Right lung (tissue), 5 donors: ENCODE data around the gene SMOC1. TPM values are rescaled to one million over a fixed set of nuclear protein-coding genes. Genes with fewer than 3 reads are reported as not detected.

ENCODE experiments used
- polyA plus RNA-seq, 5 donors: library from polyadenylated mRNA; unstranded; fragments of 120-200 nt; gene quantifications; one replicate each; pipeline versions ENCODE4 v1.2.1 to v1.2.3, GENCODE V29; 2013; ENCODE audit warnings: inconsistent platforms in 1 of 5, low replicate concordance in 1 of 5; ENCODE audit not compliant: insufficient read length in 5 of 5, insufficient read depth in 1 of 5

SMOC1 gene
- polyA plus RNA-seq, 5 donors, result 1.1 to 2.3 (median 1.4) TPM

Other genes with a start within 250 kb of the SMOC1 start
- gene SRSF5, start 112.3 kb upstream of the SMOC1 start, polyA plus RNA-seq, result 100 to 1,000 TPM; 651 to 753 (median 690) TPM
- under 1 TPM; 0.13 to 0.31 (median 0.20) TPM for gene SLC10A1, start 82.2 kb upstream of the SMOC1 start, polyA plus RNA-seq